ENCODE measurements around the gene ZNF433.
"Not testable (repeated sequence)": the region's sequence is repeated elsewhere in the genome, so short reads cannot be mapped to it uniquely, and the experiment has no call there.

The ZNF433 gene

GRCh38 chr19:12034620-12035019, 859 bp downstream of the ZNF433 start:
- CTCF ChIA-PET: interaction anchor here (1.5 kb wide), 1 partner anchor 16 kb away, joined by 4 read pairs; no protein-coding TSS in a partner anchor
- peaks cover 11% of the 10 kb centered on the region for H3K27me3 Mint-ChIP-seq
- H3K4me3 Mint-ChIP-seq: peak overlapping the region; percentile 45
- H3K27ac Mint-ChIP-seq: peak overlapping the region; percentile 51
- peaks cover 12% of the 10 kb centered on the region for H3K4me1 Mint-ChIP-seq
- H3K36me3 Mint-ChIP-seq: peaks cover 7% of the 10 kb centered on the region
- DNase-seq: no peak
- H3K9me3 Mint-ChIP-seq: peaks cover 31% of the 10 kb centered on the region

GRCh38 chr19:12034198-12034597, 1.3 kb downstream of the ZNF433 start:
- Mint-ChIP-seq H3K27ac (no peak overlapping the region), H3K27me3 (peaks cover 11% of the 10 kb centered on the region), H3K4me3 (peak overlapping the region; percentile 45), H3K4me1 (peaks cover 12% of the 10 kb centered on the region), H3K36me3 (peaks cover 6% of the 10 kb centered on the region), H3K9me3 (peaks cover 31% of the 10 kb centered on the region)
- CTCF ChIA-PET: interaction anchor here (1.5 kb wide), 1 partner anchor 16 kb away, joined by 4 read pairs; no protein-coding TSS in a partner anchor
- DNase-seq: no peak

- no peak for DNase-seq
- CTCF ChIA-PET: no interaction called here
- H3K4me3 Mint-ChIP-seq: no peak overlapping the region
- H3K27me3 Mint-ChIP-seq: no peaks in the 10 kb centered on the region
- H3K27ac Mint-ChIP-seq: no peak overlapping the region
- peaks cover 54% of the 10 kb centered on the region for H3K9me3 Mint-ChIP-seq
- H3K4me1 Mint-ChIP-seq: no peaks in the 10 kb centered on the region
- peaks cover 59% of the 10 kb centered on the region for H3K36me3 Mint-ChIP-seq
Observed at GRCh38 chr19:12015753-12016116, 19.7 kb downstream of the ZNF433 start.

DNA sequence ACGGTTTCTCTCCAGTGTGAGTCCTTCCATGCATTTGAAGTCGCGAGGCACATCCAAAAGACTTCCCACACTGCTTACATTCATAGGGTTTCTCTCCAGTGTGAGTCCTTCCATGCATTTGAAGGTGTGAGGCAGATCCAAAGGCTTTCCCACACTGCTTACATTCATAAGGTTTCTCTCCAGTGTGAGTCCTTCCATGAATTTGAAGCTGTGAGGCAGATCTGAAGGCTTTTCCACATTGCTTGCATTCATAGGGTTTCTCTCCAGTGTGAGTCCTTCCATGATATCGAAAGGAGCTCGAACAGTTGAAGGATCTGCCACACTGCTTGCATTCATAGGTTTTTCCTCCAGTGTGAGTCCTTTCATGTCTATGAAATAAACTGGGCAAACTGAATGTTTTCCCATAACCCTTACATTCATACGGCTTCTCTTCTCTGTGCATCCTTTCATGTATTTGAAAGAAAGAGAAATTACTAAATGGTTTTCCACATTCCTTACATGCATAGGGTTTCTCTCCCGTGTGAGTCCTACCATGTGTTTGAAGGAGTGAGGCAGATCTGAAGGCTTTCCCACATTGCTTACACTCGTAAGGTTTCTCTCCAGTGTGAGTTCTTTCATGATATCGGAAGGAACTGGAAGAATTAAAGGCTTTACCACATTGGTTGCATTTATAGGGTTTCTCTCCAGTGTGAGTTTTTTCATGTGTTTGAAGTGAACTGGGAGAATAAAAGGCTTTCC, 20.3 kb downstream of the ZNF433 start:
- CTCF ChIA-PET: no interaction called here
- DNase-seq: no peak
- H3K4me1 Mint-ChIP-seq: no peaks in the 10 kb centered on the region
- no peak overlapping the region for H3K4me3 Mint-ChIP-seq
- peaks cover 63% of the 10 kb centered on the region for H3K36me3 Mint-ChIP-seq
- H3K9me3 Mint-ChIP-seq: peaks cover 51% of the 10 kb centered on the region
- no peak overlapping the region for H3K27ac Mint-ChIP-seq
- no peaks in the 10 kb centered on the region for H3K27me3 Mint-ChIP-seq

DNA sequence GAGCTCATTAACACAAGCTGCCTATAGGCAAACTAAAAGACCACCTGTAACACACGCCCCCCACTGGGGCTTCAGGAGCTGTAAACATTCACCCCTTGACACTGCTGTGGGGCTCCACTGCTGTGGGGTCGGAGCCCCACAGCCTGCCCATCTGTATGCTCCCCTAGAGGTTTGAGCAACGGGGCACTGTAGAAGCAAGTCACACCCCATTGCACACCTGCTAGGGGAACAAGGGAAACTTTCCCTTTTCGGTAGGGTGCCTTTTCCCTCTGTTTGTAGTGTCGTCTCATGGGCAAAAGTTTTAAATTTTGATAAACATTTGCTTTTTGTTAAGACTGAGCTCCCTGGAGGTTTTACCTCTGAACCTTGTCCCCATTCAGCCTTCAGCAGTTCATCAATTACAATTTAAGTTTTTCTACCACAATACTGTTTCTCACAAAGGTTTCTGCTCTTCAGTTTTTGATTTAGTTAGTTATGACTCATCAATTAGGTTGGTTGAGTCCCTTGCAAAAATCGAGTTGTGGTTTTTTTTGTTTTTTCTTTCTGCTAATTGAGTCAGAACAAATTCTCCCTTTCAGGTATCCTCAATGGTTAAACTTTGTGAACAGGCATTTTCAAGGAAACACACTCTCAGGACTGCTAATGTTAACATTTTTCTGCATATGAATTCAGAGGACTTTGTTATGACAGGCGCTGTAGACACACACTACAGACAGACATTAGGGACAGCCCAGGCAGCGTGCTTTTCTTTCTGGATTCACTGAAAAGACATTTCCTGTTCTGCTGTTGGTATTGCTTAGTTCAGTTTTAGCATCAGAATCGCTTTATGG, 35.1 kb downstream of the ZNF433 start:
- Mint-ChIP-seq H3K27me3 (no peaks in the 10 kb centered on the region), H3K4me3 (no peak overlapping the region), H3K27ac (peak overlapping the region; percentile 72), H3K9me3 (peaks cover 28% of the 10 kb centered on the region), H3K4me1 (peaks cover 23% of the 10 kb centered on the region), H3K36me3 (peaks cover 55% of the 10 kb centered on the region)
- CTCF ChIA-PET: interaction anchor here (1.1 to 1.5 kb wide), 3 partner anchors 9 to 203 kb away, joined by 3 to 9 read pairs (median 3); no protein-coding TSS in a partner anchor
- no peak for DNase-seq

DNA sequence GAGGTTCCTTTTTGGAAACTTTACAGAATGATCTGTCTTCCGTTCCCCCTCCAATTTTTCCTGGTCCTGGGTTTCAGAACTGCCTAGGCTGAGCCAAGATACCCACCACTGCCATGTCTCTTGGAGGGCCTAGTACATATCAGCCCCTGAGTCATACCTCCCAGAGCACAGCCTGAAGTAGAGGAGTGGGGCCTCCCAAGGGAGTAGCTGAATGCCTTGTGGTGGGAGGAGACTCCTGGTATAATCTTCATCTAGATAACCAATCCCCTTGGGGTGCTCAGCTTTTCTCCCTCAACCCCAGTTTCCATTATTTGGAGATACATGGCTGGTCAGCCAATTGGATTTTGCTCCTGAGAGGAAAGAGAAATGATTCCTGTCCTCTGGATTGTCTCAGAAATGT, 40.3 kb downstream of the ZNF433 start:
- H3K4me1 Mint-ChIP-seq: peaks cover 23% of the 10 kb centered on the region
- H3K27ac Mint-ChIP-seq: no peak overlapping the region
- DNase-seq: no peak
- H3K27me3 Mint-ChIP-seq: no peaks in the 10 kb centered on the region
- no peak overlapping the region for H3K4me3 Mint-ChIP-seq
- peaks cover 23% of the 10 kb centered on the region for H3K9me3 Mint-ChIP-seq
- peaks cover 61% of the 10 kb centered on the region for H3K36me3 Mint-ChIP-seq
- CTCF ChIA-PET: no interaction called here

DNA sequence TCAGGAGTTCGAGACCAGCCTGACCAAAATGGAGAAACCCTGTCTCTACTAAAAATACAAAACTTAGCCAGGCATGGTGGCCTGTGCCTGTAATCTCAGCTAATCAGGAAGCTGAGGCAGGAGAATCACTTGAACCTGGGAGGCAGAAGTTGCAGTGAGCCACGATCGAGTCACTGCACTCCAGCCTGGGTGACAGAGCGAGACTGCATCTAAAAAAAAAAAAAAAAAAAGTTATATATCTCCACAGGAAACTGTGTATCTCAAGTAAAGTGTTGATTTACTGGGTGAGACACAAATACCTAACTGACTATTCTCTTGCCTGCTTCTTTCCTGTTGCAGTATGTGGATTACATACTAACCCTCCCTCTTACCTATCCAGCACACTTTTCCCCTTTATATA, 43.6 kb downstream of the ZNF433 start:
- not testable (repeated sequence) for DNase-seq, H3K4me3 Mint-ChIP-seq, H3K9me3 Mint-ChIP-seq, H3K27ac Mint-ChIP-seq, H3K27me3 Mint-ChIP-seq
- peaks cover 42% of the 10 kb centered on the region for H3K36me3 Mint-ChIP-seq
- H3K4me1 Mint-ChIP-seq: peaks cover 16% of the 10 kb centered on the region
- CTCF ChIA-PET: interaction anchor here (1.2 to 6.8 kb wide), 4 partner anchors 8 to 112 kb away, joined by 3 to 84 read pairs (median 6); partner anchors contain the start of gene ZNF700

DNA sequence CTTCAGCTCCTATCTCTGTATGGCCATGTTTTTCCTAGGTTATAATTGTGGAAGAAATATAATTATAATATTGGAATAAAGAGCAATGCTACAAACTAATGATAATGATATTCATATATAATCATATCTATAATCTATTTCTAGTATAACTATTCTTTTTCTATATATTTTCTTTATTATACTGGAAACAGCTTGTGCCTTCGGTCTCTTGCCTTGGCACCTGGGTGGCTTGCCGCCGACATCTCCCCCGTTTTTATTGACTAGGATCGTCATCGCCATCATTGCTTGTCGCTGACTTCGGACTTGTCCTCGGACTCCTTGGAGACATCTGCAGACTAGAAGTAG, 46.4 kb downstream of the ZNF433 start:
- Mint-ChIP-seq H3K9me3 (peaks cover 11% of the 10 kb centered on the region), H3K4me1 (peaks cover 16% of the 10 kb centered on the region), H3K27me3 (peaks cover 4% of the 10 kb centered on the region), H3K36me3 (peaks cover 29% of the 10 kb centered on the region), H3K27ac (peak overlapping the region; percentile 94), H3K4me3 (peak overlapping the region; percentile 95)
- no peak for DNase-seq
- CTCF ChIA-PET: interaction anchor here (1.1 to 6.8 kb wide), 9 partner anchors 11 to 191 kb away, joined by 3 to 84 read pairs (median 10); partner anchors contain the start of genes ZNF20, ZNF491, ZNF700 and ZNF763

- Mint-ChIP-seq H3K9me3 (peaks cover 13% of the 10 kb centered on the region), H3K27me3 (peaks cover 4% of the 10 kb centered on the region), H3K4me3 (peak overlapping the region; percentile 95), H3K27ac (peak overlapping the region; percentile 94), H3K36me3 (peaks cover 21% of the 10 kb centered on the region), H3K4me1 (peaks cover 16% of the 10 kb centered on the region)
- CTCF ChIA-PET: interaction anchor here (1.0 to 6.8 kb wide), 8 partner anchors 12 to 190 kb away, joined by 3 to 84 read pairs (median 10); partner anchors contain the start of genes ZNF20, ZNF491, ZNF700 and ZNF763
- DNase-seq: peak; percentile 97
Observed at GRCh38 chr19:11987405-11988281, 47.8 kb downstream of the ZNF433 start.

DNA sequence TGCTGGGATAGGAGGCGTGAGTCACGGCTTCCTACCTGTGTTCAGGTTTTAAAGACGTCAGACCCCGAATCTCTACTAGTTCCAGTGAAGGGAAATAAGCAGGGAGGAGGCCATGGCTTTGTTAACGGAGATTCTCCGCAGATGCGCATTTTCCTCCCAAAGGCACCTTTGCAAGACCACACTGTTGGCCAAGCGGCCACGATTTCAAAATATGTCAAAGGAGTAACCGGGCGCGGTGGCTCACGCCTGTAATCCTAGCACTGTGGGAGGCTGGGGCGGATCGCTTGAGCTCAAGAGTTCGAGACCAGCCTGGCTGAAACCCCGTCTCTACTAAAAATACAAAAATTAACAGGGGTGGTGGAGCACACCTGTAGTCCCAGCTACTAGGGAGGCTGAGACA, 48.7 kb downstream of the ZNF433 start:
- peaks cover 4% of the 10 kb centered on the region for H3K27me3 Mint-ChIP-seq
- peaks cover 17% of the 10 kb centered on the region for H3K36me3 Mint-ChIP-seq
- H3K27ac Mint-ChIP-seq: no peak overlapping the region
- peak overlapping the region; percentile 95 for H3K4me3 Mint-ChIP-seq
- H3K4me1 Mint-ChIP-seq: peaks cover 13% of the 10 kb centered on the region
- peaks cover 21% of the 10 kb centered on the region for H3K9me3 Mint-ChIP-seq
- CTCF ChIA-PET: interaction anchor here (4.5 to 6.8 kb wide), 2 partner anchors 23 to 64 kb away, joined by 36 to 84 read pairs; partner anchors contain the start of genes ZNF700 and ZNF763
- no peak for DNase-seq

GRCh38 chr19:11984986-11985385, 50.5 kb downstream of the ZNF433 start:
- DNase-seq: peak; percentile 26
- H3K4me3 Mint-ChIP-seq: no peak overlapping the region
- no peak overlapping the region for H3K27ac Mint-ChIP-seq

GRCh38 chr19:11982526-11982925, 53.0 kb downstream of the ZNF433 start:
- no peak overlapping the region for H3K27ac Mint-ChIP-seq

More at GRCh38 chr19:11984986-11985385, 50.5 kb downstream of the ZNF433 start:
- Mint-ChIP-seq H3K27me3 (peaks cover 4% of the 10 kb centered on the region), H3K36me3 (peaks cover 5% of the 10 kb centered on the region), H3K9me3 (peaks cover 36% of the 10 kb centered on the region), H3K4me1 (peaks cover 5% of the 10 kb centered on the region)
- CTCF ChIA-PET: interaction anchor here (0.6 kb wide), 1 partner anchor 188 kb away, joined by 3 read pairs; no protein-coding TSS in a partner anchor

GRCh38 chr19:11979527-11979926, 56.0 kb downstream of the ZNF433 start:
- Mint-ChIP-seq H3K27me3 (no peaks in the 10 kb centered on the region), H3K4me1 (no peaks in the 10 kb centered on the region), H3K27ac (no peak overlapping the region), H3K9me3 (peaks cover 75% of the 10 kb centered on the region), H3K36me3 (peaks cover 38% of the 10 kb centered on the region), H3K4me3 (no peak overlapping the region)
- DNase-seq: no peak
- CTCF ChIA-PET: no interaction called here

More at GRCh38 chr19:11982526-11982925, 53.0 kb downstream of the ZNF433 start:
- peaks cover 2% of the 10 kb centered on the region for H3K27me3 Mint-ChIP-seq
- DNase-seq: no peak
- peaks cover 27% of the 10 kb centered on the region for H3K36me3 Mint-ChIP-seq
- H3K9me3 Mint-ChIP-seq: peaks cover 60% of the 10 kb centered on the region
- no peak overlapping the region for H3K4me3 Mint-ChIP-seq
- H3K4me1 Mint-ChIP-seq: peaks cover 2% of the 10 kb centered on the region
- CTCF ChIA-PET: no interaction called here

Measured in activated naive CD4-positive, alpha-beta T cell treated with anti-CD3 and anti-CD28 coated beads, Interleukin-2, amount 10 ng/mL, durations not matched to agents 7 days and 5 days (primary cell).